HG02870 (cell line): ENCODE measurements around the gene CEP85.
"Not testable (repeated sequence)": the region's sequence is repeated elsewhere in the genome, so short reads cannot be mapped to it uniquely, and the experiment has no call there.

Source experiments
- ATAC-seq: cut with Tn5 transposase; IDR thresholded peaks from one replicate; pipeline ENCODE4 v1.9.1; 2021; ENCODE audit warnings: mild to moderate bottlenecking, moderate library complexity; ENCODE audit not compliant: unreplicated experiment

CEP85 gene

DNA sequence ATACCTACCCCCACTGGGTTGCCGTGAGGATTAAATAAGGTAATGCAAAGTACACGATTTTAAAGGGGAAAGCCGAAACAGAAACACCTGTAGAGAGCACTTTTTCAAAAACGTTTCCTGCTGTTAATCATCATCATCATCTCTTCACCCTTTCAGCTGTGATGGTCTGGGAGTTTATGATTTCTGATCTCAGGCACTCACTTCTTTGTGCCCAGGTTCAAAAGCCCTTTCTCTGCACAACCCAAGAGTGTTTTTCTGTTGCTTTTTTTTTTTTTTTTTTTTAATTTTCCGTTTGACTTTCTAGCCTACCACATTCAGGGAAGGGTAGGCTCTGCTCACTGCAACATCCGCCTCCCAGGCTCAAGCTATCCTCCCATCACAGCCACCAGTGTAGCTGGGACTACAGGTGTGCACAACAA lies 73.4 kb downstream of the CEP85 start:
- ATAC-seq: no peak

DNA sequence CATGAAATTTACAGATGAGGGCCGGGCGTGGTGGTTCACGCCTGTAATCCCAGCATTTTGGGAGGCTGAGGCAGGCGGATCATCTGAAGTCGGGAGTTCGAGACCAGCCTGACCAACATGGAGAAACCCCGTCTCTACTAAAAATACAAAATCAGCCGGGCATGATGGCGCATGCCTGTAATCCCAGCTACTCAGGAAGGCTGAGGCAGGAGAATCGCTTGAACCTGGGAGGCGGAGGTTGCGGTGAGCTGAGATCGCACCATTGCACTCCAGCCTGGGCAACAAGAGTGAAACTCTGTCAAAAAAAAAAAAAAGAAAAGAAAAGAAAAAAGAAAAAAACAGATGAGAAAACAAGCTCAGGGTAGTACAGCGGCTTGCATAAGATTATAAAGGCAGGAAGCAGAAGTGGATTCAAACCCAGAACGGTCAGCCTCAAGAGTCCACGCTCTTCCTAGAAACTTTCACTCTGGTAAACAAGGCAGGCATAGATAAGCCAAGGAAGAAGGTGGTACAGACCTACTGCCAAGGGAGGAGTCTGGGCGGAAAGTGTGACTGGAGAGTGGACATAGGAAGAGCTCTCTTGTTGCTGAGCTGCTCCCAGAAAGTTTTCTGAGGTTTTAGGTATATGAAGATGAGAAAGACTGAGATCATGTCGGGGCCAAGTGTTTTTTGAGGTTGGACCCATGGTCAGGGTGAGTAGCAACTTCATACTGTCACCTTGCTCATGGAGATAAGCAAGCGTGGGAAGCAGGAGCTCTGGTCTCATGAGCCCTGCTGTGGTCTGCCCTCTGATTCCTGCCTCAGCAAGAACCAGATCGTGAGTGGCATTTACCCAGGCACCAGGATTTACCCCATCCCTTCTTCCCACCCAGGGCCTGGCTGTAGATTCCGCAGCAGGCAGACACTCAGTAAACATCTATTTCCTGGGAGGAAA lies 74.2 kb downstream of the CEP85 start:
- not testable (repeated sequence) for ATAC-seq

DNA sequence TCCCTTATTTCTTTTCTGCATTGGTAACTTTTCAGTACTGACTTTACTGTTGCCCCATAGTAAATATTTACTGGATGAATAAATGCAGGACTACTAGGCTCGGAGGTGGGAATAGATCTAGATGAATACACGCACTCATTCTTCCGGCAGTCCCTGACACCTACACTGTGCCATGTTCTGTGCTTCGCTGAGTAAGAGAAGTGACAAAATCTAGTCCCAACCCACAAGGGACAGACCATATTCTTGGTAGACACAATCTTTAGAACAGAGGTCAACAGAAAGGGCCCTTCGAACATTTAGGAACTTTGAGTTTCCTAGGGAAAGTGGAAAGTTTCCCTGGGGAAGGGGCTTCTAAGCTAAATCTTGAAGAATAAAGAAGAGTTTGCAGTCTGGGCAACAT lies 80.5 kb downstream of the CEP85 start:
- no peak for ATAC-seq

DNA sequence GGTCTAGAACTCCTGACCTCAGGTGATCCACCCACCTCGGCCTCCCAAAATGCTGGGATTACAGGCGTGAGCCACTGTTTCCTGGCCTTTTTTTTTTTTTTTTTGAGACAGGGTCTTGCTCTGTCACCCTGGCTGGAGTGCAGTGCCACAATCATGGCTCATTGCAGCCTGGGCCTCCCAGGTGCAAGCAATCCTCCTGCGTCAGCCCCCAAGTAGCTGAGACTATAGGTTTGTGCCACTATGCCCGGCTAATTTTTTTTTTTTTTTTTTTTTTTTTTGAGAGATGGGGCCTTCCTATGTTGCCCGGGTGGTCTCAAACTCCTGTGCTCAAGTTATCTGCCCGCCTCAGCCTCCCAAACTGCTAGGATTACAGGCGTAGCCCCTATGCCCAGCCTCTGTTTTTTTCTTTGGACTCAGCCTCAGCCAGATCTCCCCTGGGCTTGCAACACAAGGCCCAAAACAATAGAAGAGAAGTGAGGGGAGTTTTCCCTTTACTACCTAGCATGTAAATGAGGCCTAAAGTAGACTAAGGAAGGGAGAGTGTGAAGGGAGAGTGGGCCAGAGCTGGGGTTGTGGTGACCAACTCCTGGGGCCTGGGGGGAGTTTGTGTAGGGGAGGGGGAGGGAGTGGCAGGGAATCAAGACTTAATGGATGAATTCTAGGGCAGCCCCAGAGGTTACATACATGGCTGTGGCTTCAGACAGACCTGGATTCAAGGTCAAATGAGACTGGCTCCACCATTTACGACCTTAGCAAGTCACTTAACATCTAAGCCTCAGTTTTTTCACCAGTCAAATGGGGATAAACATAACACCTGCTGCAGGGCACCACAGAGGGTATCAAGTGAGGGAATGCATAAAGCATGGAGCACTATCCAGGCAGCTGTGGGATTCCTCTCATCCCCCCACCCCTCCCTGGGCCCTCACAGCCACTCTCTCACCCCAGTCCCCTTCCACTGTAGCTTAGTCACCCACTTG lies 82.2 kb downstream of the CEP85 start:
- ATAC-seq: no peak

DNA sequence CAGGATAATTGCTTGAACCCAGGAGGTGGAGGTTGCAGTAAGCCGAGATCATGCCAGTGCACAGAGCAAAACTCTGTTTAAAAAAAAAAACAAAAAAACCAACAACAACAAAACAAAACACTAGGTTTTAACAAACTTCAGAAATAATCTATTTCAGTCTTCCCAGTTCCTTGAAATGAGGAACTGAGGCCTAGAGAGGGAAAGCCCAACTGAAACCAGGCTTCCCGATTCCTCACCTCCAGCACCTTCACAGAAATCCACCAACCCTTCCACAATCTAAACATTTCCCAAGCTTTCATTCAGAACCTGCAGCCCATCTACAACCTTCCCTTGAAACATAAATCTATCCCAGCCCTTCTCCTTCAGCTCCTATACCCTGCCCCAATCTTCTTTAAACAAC lies 83.1 kb downstream of the CEP85 start:
- ATAC-seq: no peak

- ATAC-seq: peak; percentile 30
Measured at GRCh38 chr1:26317612-26318337, 83.8 kb downstream of the CEP85 start, which contains the start of gene CD52. Gene CD52, plus strand, starts transcription at chr1:26317958. Its CDS starts 60 bp downstream, at chr1:26318018.

GRCh38 chr1:26318338-26319064 lies 84.5 kb downstream of the CEP85 start:
- no peak for ATAC-seq

- no peak for ATAC-seq
Measured at GRCh38 chr1:26320896-26321295, 86.9 kb downstream of the CEP85 start.

DNA sequence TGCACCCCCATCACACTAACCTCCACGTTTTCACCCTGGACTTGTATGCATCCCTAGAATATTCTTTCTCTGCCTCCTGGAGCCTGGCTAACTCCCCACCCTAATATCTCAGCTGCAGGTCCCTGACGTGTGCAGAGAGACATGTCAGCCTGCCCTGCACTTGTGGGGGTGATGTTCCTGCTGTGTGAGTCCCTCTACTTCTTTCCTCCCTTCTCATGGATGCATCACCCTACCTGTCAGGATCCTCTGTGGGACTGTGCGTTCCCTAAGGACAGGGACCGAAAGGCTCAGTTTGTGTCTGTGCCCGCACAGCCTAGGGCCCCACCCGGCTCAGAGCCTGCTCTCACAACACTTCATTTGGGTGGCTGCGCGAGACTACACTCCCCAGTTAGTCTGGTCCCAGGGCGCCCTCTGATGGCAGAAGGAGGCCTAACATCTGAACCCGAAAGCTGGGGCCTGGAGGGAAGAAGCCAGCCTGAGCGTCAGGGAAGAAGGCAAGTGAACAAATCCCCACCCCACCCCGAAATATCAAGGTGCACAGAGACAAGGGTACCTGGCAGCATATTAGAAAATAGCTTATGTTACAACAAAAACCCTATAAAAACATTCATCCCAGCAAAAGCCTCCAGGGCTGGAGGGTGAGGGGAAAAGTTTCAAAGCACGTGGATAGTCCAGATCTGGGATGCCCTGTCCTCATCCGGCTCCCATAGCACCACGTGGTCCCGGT lies 87.5 kb downstream of the CEP85 start:
- peak; percentile 44 for ATAC-seq

- no peak for ATAC-seq
Measured at GRCh38 chr1:26322042-26322331, 88.0 kb downstream of the CEP85 start.

- no peak for ATAC-seq
Measured at GRCh38 chr1:26323382-26323781, 89.4 kb downstream of the CEP85 start.

- ATAC-seq: no peak
Measured at GRCh38 chr1:26324550-26324949, 90.5 kb downstream of the CEP85 start.

- ATAC-seq: no peak
Measured at GRCh38 chr1:26327956-26328362, 94.0 kb downstream of the CEP85 start.
